ENCODE measurements around the gene PLEKHG5. TPM values are rescaled to one million over a fixed set of nuclear protein-coding genes. Genes with fewer than 3 reads are reported as not detected.

PLEKHG5 gene
- total RNA-seq, 4 donors from 2014 or later: 17.9 to 42.7 (median 37.1) TPM

DNA sequence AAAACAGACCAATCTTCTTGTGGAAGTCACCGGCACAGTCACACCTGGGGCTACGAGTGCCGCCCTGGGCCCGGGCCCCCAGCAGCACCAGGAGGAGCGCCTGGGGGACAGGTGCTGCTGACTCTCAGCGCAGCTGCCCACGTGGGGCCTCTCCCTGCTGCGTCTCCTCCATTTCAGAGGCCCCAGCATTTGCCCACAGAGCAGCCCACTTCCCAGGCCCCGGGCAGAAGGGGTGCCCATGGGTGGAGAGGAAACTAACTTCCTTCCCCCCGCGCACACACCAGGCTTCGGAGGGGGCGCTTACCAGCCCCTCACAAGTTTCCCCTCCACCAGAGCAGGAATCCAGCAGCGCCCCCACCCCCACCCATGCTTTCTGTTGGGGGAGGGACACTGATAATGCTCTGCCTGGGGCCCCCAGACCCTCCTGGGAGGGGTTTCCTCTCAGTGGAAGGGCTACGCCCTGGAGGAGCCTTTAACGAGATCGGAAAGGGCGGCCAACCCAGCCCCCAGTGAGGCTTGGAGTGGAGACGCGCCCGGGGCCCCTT lies 25.9 kb downstream of the PLEKHG5 start:
- TF ChIP-seq POLR2AphosphoS5 (IDR thresholded peaks at IDR 0.05) (no peak), EP300 (IDR thresholded peaks at IDR 0.05; ENCODE audit: low read depth) (no peak), POLR2A (IDR thresholded peaks at IDR 0.05) (no peak)
- TF ChIP-seq, protein P1, sequence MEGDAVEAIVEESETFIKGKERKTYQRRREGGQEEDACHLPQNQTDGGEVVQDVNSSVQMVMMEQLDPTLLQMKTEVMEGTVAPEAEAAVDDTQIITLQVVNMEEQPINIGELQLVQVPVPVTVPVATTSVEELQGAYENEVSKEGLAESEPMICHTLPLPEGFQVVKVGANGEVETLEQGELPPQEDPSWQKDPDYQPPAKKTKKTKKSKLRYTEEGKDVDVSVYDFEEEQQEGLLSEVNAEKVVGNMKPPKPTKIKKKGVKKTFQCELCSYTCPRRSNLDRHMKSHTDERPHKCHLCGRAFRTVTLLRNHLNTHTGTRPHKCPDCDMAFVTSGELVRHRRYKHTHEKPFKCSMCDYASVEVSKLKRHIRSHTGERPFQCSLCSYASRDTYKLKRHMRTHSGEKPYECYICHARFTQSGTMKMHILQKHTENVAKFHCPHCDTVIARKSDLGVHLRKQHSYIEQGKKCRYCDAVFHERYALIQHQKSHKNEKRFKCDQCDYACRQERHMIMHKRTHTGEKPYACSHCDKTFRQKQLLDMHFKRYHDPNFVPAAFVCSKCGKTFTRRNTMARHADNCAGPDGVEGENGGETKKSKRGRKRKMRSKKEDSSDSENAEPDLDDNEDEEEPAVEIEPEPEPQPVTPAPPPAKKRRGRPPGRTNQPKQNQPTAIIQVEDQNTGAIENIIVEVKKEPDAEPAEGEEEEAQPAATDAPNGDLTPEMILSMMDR (IDR thresholded peaks at IDR 0.05): no peak
- Histone ChIP-seq H3K9me3 (no peaks in the 10 kb centered on the region), H3K27ac (peak overlapping the region in 3 of 4 donors; percentile 9 to 36 (median 34)), H3K4me3 (peak overlapping the region in 3 of 4 donors; percentile 20 to 37 (median 23)), H3K36me3 (no peaks in the 10 kb centered on the region), H3K27me3 (peaks cover 11% of the 10 kb centered on the region), H3K4me1 (no peaks in the 10 kb centered on the region)
- intact Hi-C loops (cut with DNase I; ENCODE audit: low total_unique reads): no loop called here
- WGBS, 2 donors (ENCODE audit: low coverage in 1 of 2): 75% methylated on average over 19 of the region's 21 CpGs; no CpG with 5 or more reads in 1 of the 2 donors
- in situ Hi-C loops (cut with MboI; ENCODE audit: low pct_ligation_motif_present in 1 of 4, low pct_unique_long_range_greater_than_20kb in 1 of 4, low sequenced_read_pairs in 3 of 4): no loop called here
- no peak for DNase-seq

DNA sequence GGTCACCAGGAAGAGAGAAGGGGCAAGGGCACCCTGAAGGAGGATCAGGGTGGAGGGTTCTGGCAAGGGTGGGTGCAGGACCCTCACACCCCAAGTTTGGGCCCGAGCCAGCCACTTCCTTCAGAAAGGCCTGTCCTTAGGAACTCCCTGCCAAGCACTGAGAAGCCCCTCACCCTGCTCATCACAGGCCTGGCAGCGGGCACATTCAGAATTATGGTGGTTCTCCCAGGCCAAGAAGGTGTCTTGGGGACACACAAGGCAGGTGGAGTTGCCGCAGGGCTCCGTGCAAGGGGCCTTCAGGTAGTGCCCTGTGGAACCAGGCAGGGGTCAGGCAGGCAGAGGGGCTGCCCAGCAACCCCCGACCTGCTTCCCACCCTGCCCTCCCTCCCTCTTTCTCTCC lies 26.6 kb downstream of the PLEKHG5 start:
- no peak overlapping the region for H3K4me3 ChIP-seq
- no peak for DNase-seq
- 86 to 100% methylated on average over 2 to 5 of the region's 5 CpGs for WGBS, 2 donors (ENCODE audit: low coverage in 1 of 2)
- no peaks in the 10 kb centered on the region for H3K36me3 ChIP-seq
- intact Hi-C loops (cut with DNase I; ENCODE audit: low total_unique reads): no loop called here
- peak overlapping the region in 1 of 4 donors; percentile 36 for H3K27ac ChIP-seq
- H3K4me1 ChIP-seq: no peaks in the 10 kb centered on the region
- in situ Hi-C loops (cut with MboI; ENCODE audit: low pct_ligation_motif_present in 1 of 4, low pct_unique_long_range_greater_than_20kb in 1 of 4, low sequenced_read_pairs in 3 of 4): no loop called here
- no peaks in the 10 kb centered on the region for H3K9me3 ChIP-seq
- TF ChIP-seq POLR2A (IDR thresholded peaks at IDR 0.05): no peak
- TF ChIP-seq EP300 (IDR thresholded peaks at IDR 0.05; ENCODE audit: low read depth): no peak
- TF ChIP-seq, protein P1 (IDR thresholded peaks at IDR 0.05): no peak
- no peak for TF ChIP-seq POLR2AphosphoS5 (IDR thresholded peaks at IDR 0.05)
- H3K27me3 ChIP-seq: peaks cover 16% of the 10 kb centered on the region

DNA sequence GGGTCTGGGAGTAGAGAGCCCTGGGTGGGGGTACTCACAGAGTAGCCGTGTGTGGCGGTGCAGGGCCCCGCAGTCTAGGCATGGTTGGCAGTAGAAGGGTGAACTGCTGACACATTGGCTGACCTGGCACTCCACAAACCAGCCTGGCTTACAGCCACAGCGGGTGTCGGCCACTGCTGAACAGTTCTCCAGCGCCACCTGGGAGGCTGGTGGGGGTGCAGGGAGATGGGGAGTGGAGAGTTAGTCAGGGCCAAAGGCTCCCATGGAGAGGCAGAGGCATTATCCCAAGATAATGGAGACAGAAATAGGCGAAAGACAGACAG lies 27.0 kb downstream of the PLEKHG5 start:
- H3K27ac ChIP-seq: peak overlapping the region in 1 of 4 donors; percentile 36
- H3K36me3 ChIP-seq: no peaks in the 10 kb centered on the region
- H3K4me1 ChIP-seq: no peaks in the 10 kb centered on the region
- in situ Hi-C loops (cut with MboI; ENCODE audit: low pct_ligation_motif_present in 1 of 4, low pct_unique_long_range_greater_than_20kb in 1 of 4, low sequenced_read_pairs in 3 of 4) (no loop called here), intact Hi-C loops (cut with DNase I; ENCODE audit: low total_unique reads) (no loop called here)
- H3K4me3 ChIP-seq: no peak overlapping the region
- TF ChIP-seq POLR2A (IDR thresholded peaks at IDR 0.05) (no peak), POLR2AphosphoS5 (IDR thresholded peaks at IDR 0.05) (no peak), EP300 (IDR thresholded peaks at IDR 0.05; ENCODE audit: low read depth) (no peak)
- TF ChIP-seq, protein P1 (IDR thresholded peaks at IDR 0.05): peak in 2 of 5 experiments; percentile 13 to 44
- no peaks in the 10 kb centered on the region for H3K9me3 ChIP-seq
- peak; percentile 70 for DNase-seq
- peaks cover 16% of the 10 kb centered on the region for H3K27me3 ChIP-seq
- WGBS, 2 donors (ENCODE audit: low coverage in 1 of 2): 69 to 100% methylated on average over 1 to 7 of the region's 7 CpGs

DNA sequence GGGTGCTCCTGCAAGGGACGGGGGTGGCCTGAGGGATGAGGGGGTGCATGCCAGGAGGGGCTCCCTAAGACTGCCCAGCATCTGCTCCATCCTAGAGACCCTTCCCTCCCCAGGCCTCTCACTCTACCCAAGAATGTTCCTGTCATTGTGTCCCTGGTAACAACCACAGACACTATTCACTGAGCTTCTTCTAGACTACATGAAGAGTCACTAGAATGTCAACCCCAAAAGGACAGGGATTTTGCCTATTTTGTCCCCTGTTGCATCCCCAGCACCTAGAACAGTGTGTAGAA lies 28.4 kb downstream of the PLEKHG5 start:
- no peak for DNase-seq
- H3K4me1 ChIP-seq: no peaks in the 10 kb centered on the region
- no peak overlapping the region for H3K4me3 ChIP-seq
- in situ Hi-C loops (cut with MboI; ENCODE audit: low pct_ligation_motif_present in 1 of 4, low pct_unique_long_range_greater_than_20kb in 1 of 4, low sequenced_read_pairs in 3 of 4) (no loop called here), intact Hi-C loops (cut with DNase I; ENCODE audit: low total_unique reads) (no loop called here)
- TF ChIP-seq POLR2A (IDR thresholded peaks at IDR 0.05) (no peak), POLR2AphosphoS5 (IDR thresholded peaks at IDR 0.05) (no peak), EP300 (IDR thresholded peaks at IDR 0.05; ENCODE audit: low read depth) (no peak)
- TF ChIP-seq, protein P1 (IDR thresholded peaks at IDR 0.05): no peak
- H3K27me3 ChIP-seq: peaks cover 16% of the 10 kb centered on the region
- H3K9me3 ChIP-seq: no peaks in the 10 kb centered on the region
- no peaks in the 10 kb centered on the region for H3K36me3 ChIP-seq
- H3K27ac ChIP-seq: no peak overlapping the region
- WGBS, 2 donors (ENCODE audit: low coverage in 1 of 2): 80% methylated on average over 1 of the region's 1 CpG; no CpG with 5 or more reads in 1 of the 2 donors

Data from transverse colon (tissue), 4 donors.